GM19328 (cell line): ENCODE results near the gene SNRPA1.

Source experiments
- ATAC-seq: cut with Tn5 transposase; IDR thresholded peaks from one replicate; pipeline ENCODE4 v1.9.1; 2021; ENCODE audit warnings: mild to moderate bottlenecking, moderate library complexity; ENCODE audit not compliant: unreplicated experiment

The SNRPA1 gene

DNA sequence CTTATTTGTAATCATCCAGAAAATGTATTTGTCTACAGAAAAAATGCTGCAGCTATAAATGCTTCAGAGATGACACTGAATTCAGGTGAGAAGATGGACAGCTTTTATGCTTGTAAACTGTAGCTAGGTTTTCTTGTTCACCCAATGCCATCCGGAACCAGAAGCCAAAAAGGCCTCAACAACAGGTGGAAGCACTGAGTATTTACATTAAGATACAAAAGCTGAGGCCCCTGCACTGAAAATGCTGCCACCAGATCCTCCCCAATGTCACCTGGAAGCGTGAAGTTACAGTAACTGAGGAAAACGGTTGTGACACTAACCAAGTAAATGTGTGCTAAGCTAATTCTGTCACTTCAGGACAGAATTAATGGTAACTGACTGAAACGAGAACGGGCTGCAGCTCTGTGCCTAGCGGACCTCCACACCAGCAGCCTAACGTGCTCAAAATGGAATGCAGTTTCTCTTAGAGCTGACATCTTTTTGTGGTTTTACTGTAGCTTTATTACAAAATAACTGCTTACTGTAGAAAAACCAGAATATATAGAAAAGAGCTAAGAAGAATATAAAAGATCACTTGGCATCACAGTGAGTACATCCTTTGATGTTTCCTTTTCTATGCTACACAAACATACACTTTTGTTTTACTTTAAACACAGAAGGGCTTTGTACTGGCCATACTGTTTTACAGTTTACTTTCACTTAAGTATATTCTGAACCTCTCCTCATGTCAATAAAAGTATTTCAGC, 50.8 kb downstream of the SNRPA1 start:
- ATAC-seq, result no peak

GRCh38 chr15:101243420-101243819, 51.6 kb downstream of the SNRPA1 start:
- ATAC-seq, result no peak

DNA sequence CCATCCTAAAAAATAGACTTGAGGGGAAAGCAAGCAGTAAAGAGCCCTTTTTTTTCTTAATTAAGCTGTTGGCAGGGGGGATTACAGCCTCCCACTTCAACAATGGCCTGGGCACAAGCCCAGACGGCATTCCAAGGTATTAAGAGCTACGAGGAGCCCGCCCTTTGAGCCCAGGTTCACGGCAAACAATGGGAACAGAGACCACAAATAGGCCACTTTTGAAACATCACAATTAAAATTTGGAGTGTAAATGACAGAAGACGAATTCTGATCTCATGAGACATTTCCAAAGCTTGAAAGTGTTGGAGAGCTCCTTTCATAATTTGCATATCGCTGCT, 52.1 kb downstream of the SNRPA1 start:
- ATAC-seq, result no peak

DNA sequence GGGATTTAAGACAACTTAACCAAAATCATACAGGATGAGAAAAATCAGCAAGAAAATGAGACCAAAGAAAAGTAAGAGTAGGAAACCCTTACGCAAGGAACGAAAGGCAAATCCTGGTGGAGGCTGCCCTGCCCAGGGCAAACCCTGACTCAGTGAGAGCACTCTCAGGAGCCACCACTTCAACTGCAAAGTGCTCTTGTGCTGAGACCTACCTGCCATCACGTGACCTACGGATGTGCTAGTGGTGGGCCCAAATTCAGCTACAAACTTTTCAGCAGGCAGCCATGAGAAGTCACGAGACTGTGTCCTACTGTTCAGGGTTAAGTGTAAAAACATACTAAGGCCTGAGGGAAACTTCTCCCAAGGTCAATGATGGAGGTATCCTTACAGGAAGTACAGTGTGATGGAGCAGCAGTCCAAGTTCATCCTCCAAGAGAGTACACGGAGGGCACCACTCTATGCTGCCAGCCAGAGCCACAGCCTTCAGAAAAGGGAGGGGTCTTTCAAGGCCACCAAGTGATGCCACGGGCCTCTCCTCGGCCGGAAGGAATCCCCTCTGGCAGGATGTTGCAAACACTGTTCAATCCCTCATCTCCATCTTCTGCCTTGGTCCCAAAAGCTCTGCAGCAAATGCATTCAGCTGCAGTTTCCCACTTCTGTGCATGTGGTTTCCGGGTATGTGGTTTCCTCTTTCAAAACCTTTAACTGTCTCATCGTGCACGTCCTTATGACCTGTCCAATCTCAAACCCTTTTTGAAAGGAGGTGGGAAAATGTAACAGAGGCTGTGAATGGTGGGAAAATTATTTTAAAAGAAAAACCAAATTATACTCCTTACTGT, 52.7 kb downstream of the SNRPA1 start:
- ATAC-seq, result peak; percentile 65

GRCh38 chr15:101240358-101240757, 54.7 kb downstream of the SNRPA1 start:
- ATAC-seq, result no peak

- ATAC-seq, result no peak
Observed at GRCh38 chr15:101239724-101240136, 55.3 kb downstream of the SNRPA1 start.

GRCh38 chr15:101237251-101237650, 57.8 kb downstream of the SNRPA1 start:
- no peak for ATAC-seq

DNA sequence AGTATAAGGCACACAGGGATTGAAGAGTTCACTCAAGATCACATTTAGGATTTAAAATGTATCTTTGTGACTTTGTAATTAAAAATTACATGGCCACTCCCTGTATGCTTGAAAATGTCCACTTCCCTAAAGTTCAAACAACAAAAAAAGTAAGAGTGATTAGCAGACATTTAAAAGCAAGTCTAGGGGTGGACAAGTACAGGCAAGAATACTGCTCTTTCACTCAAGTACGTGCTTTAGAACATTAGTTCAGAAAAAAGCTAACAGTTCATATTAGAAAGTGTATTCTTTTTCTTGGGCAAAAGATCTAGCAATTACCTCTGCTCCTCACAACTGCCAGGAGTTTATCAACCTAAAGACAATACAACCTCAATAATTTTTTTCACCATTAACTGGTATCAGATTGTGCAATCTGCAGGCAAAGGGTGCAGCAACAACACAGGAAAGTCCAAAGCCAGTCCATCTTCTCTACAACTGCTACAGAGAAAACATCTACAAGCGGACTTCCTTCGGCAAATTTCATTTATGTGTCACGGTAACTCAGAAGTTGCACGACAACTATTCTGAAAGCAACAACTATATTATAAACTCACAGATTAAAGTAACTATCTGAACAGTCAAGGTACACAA, 61.3 kb downstream of the SNRPA1 start:
- no peak for ATAC-seq

DNA sequence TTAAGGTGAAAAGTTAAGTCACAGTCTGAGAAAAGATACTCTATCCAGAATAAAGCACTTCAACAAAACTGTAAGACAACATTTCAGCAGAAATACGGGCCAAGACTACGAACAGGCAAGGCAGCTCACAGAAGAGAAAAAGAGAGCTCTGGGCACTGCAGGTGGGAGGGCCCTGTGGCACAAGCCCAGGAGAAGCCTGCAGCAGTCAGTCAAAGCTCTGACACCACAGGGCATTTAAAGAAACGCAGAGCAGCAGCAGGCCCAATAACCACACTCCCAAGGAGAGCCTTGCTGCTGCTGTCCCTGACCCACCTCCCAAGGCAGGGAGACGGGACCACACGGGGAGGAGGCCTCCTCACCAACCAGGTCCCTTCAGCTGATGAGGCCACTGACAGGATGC, 62.4 kb downstream of the SNRPA1 start:
- no peak for ATAC-seq
